Fibroblast of villous mesenchyme (primary cell): Measurements from ENCODE around the gene ALK. TPM values are rescaled to one million over a fixed set of nuclear protein-coding genes. Genes with fewer than 3 reads are reported as not detected.

Experiments used
- DNase-seq: peaks from one replicate; pipeline ENCODE4 v3.0.0-alpha.2; 2010; ENCODE audit warnings: low read depth
- H3K4me3 ChIP-seq: 2 replicates; pipeline ENCODE4 v1.5.1; 2011; ENCODE audit warnings: low read depth, mild to moderate bottlenecking, low read length
- CTCF ChIP-seq: IDR thresholded peaks from 2 replicates; pipeline ENCODE4 v1.5.1; 2012; ENCODE audit warnings: low read depth, mild to moderate bottlenecking, low read length; ENCODE audit not compliant: insufficient read depth
- total RNA-seq: library from RNA; depleted of rRNA; stranded (reverse); fragments of >200 nt; gene quantifications from 2 replicates; pipeline ENCODE4 v1.2.3, GENCODE V29; 2012

Gene ALK
- total RNA-seq, 1 donor, result not detected

- DNase-seq, result no peak
- no peak overlapping the region for H3K4me3 ChIP-seq
- TF ChIP-seq CTCF, result no peak
These were observed 524.3 kb downstream of the ALK start for GRCh38 chr2:29397039-29397438.

- H3K4me3 ChIP-seq, result no peak overlapping the region
- no peak for TF ChIP-seq CTCF
- no peak for DNase-seq
These were observed 526.4 kb downstream of the ALK start for GRCh38 chr2:29394981-29395350.

GRCh38 chr2:29394311-29394980 is 526.9 kb downstream of the ALK start:
- DNase-seq, result no peak
- TF ChIP-seq CTCF, result no peak
- no peak overlapping the region for H3K4me3 ChIP-seq

- no peak overlapping the region for H3K4me3 ChIP-seq
- DNase-seq, result no peak
- TF ChIP-seq CTCF, result no peak
These were observed 527.7 kb downstream of the ALK start for GRCh38 chr2:29393676-29394075.

- no peak for TF ChIP-seq CTCF
- no peak overlapping the region for H3K4me3 ChIP-seq
- DNase-seq, result no peak
These were observed 528.6 kb downstream of the ALK start for GRCh38 chr2:29392774-29393173.

- no peak overlapping the region for H3K4me3 ChIP-seq
- no peak for TF ChIP-seq CTCF
- DNase-seq, result no peak
These were observed 531.2 kb downstream of the ALK start for GRCh38 chr2:29390136-29390535.

GRCh38 chr2:29389686-29390085 is 531.7 kb downstream of the ALK start:
- no peak for DNase-seq
- no peak for TF ChIP-seq CTCF
- H3K4me3 ChIP-seq, result no peak overlapping the region
